RWPE2 (cell line): ENCODE results near the gene STARD5.

Experiments
- ATAC-seq: fragments of 200-7000 bp; cut with Tn5 transposase; 3 replicates; pipeline ENCODE4 v1.9.1; 2021; ENCODE audit warnings: low read depth
- DNase-seq: peaks from one replicate; pipeline ENCODE4 v3.0.0-alpha.2; 2020; ENCODE audit warnings: low spot score
- H3K27ac ChIP-seq: fragments of 450-650 bp; 2 replicates; pipeline ENCODE4 v1.5.1; 2017; ENCODE audit warnings: mild to moderate bottlenecking; ENCODE audit not compliant: poor library complexity, severe bottlenecking
- H3K27me3 ChIP-seq: fragments of 250-450 bp; sonication (Bioruptor Pico); 2 replicates; pipeline ENCODE4 v1.5.1; 2021; ENCODE audit warnings: mild to moderate bottlenecking, moderate library complexity; ENCODE audit not compliant: insufficient read depth, poor library complexity, severe bottlenecking
- H3K36me3 ChIP-seq: fragments of 250-450 bp; sonication (Bioruptor Pico); 2 replicates; pipeline ENCODE4 v1.5.1; 2020; ENCODE audit warnings: low read depth, mild to moderate bottlenecking, moderate library complexity
- H3K4me1 ChIP-seq: fragments of 250-450 bp; sonication (Bioruptor Pico); 2 replicates; pipeline ENCODE4 v1.5.1; 2021; ENCODE audit warnings: mild to moderate bottlenecking, moderate library complexity; ENCODE audit not compliant: insufficient read depth, poor library complexity, severe bottlenecking
- H3K4me3 ChIP-seq: fragments of 250-450 bp; sonication (Bioruptor Pico); 2 replicates; pipeline ENCODE4 v1.5.1; 2021; ENCODE audit warnings: mild to moderate bottlenecking, moderate library complexity; ENCODE audit not compliant: severe bottlenecking
- H3K9me3 ChIP-seq: fragments of 250-450 bp; sonication (Bioruptor Pico); 2 replicates; pipeline ENCODE4 v1.5.1; 2021; ENCODE audit warnings: mild to moderate bottlenecking, moderate library complexity; ENCODE audit not compliant: severe bottlenecking
- TF ChIP-seq, protein P1 (sequence below): fragments of 450-650 bp; IDR thresholded peaks from one replicate; pipeline ENCODE4 v1.5.1; 2017; ENCODE audit warnings: mild to moderate bottlenecking, moderate library complexity; ENCODE audit not compliant: poor library complexity, severe bottlenecking

STARD5 gene

DNA sequence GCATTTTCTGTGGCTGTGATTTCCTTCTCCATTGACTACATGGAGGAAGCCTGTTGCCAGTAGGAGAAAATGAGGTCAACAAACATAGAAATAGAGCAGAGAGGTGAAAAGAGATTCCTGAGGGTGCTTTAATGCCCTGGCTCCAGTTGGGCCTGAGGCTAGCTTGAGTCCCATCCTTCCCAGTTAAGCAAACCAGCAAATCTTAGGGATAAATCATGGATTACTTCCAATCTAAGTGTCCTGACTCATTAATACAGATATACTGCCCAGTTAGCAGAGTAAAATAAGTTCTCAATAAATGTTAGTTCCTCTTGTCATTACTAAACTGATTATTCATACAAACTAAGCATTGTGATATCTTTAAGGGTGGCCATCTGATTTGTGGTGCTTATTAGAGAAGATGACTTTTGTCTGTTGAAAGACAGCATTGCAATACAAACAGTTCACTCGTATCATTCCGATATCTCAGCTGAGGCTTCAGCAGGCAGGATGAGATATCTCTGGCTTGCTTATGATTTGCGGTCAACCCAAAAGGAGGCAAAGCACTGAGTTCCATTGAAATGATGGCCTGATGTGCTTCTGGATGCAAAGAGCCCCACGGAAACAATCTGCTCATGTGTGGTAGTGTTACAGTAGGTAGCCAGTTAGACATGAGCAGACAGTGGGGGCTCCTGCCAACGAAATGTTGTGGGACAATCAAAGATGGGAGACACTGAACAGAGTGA lies 6.6 kb upstream of the STARD5 start:
- H3K9me3 ChIP-seq, result no peaks in the 10 kb centered on the region
- no peaks in the 10 kb centered on the region for H3K4me1 ChIP-seq
- H3K4me3 ChIP-seq, result no peak overlapping the region
- H3K36me3 ChIP-seq, result no peaks in the 10 kb centered on the region
- no peak for ATAC-seq
- DNase-seq, result no peak
- TF ChIP-seq, protein P1, sequence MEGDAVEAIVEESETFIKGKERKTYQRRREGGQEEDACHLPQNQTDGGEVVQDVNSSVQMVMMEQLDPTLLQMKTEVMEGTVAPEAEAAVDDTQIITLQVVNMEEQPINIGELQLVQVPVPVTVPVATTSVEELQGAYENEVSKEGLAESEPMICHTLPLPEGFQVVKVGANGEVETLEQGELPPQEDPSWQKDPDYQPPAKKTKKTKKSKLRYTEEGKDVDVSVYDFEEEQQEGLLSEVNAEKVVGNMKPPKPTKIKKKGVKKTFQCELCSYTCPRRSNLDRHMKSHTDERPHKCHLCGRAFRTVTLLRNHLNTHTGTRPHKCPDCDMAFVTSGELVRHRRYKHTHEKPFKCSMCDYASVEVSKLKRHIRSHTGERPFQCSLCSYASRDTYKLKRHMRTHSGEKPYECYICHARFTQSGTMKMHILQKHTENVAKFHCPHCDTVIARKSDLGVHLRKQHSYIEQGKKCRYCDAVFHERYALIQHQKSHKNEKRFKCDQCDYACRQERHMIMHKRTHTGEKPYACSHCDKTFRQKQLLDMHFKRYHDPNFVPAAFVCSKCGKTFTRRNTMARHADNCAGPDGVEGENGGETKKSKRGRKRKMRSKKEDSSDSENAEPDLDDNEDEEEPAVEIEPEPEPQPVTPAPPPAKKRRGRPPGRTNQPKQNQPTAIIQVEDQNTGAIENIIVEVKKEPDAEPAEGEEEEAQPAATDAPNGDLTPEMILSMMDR, result no peak
- no peaks in the 10 kb centered on the region for H3K27me3 ChIP-seq
- no peak overlapping the region for H3K27ac ChIP-seq

DNA sequence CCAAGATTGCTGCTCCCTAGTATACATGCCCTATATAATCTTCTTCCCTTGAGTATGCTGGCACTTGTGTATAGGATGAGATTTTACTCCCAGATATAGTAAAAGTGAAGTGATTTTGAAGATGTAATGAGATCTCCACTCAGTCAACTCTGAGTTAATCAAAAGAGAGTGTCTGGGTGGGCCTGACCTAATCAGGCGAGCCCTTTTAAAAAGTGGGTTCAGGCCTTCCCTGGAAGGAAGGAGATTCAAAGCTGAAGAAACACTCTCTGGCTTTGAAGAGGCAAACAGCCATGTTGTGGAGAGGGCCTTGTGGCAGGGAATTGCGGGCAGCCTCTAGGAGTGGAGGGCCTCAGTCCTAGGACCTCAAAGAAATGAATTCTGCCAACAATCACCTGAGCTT lies 5.5 kb upstream of the STARD5 start:
- ATAC-seq (no peak), DNase-seq (no peak)
- H3K4me3 ChIP-seq, result no peak overlapping the region
- H3K36me3 ChIP-seq, result no peaks in the 10 kb centered on the region
- no peak overlapping the region for H3K27ac ChIP-seq
- H3K9me3 ChIP-seq, result no peaks in the 10 kb centered on the region
- H3K4me1 ChIP-seq, result peaks cover 2% of the 10 kb centered on the region
- no peaks in the 10 kb centered on the region for H3K27me3 ChIP-seq
- TF ChIP-seq, protein P1, result no peak

DNA sequence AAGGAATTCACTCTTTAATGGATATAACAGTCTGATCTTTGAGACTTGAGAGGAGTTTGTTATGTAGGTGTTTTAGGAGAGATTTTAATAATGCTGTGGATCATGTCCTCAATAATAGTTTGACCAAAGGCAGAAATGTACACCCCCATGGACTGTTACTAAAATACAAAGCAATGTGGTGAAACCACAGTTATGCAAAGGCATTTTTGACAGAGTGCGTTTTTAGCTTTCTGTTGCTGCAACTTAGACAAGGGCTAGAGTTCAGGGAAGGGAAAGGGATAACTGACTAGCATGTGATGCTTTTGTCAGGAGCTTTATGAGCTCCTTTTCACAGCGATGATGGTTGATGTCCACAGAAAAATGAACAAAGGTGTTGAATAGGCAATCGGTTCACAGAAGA lies 3.6 kb upstream of the STARD5 start:
- Histone ChIP-seq H3K36me3 (peaks cover under 1% of the 10 kb centered on the region; the same call in 1 of the 2 replicates), H3K27me3 (no peaks in the 10 kb centered on the region), H3K4me3 (no peak overlapping the region), H3K4me1 (peaks cover 3% of the 10 kb centered on the region), H3K9me3 (no peaks in the 10 kb centered on the region), H3K27ac (no peak overlapping the region)
- ATAC-seq (no peak), DNase-seq (no peak)
- TF ChIP-seq, protein P1, result no peak

DNA sequence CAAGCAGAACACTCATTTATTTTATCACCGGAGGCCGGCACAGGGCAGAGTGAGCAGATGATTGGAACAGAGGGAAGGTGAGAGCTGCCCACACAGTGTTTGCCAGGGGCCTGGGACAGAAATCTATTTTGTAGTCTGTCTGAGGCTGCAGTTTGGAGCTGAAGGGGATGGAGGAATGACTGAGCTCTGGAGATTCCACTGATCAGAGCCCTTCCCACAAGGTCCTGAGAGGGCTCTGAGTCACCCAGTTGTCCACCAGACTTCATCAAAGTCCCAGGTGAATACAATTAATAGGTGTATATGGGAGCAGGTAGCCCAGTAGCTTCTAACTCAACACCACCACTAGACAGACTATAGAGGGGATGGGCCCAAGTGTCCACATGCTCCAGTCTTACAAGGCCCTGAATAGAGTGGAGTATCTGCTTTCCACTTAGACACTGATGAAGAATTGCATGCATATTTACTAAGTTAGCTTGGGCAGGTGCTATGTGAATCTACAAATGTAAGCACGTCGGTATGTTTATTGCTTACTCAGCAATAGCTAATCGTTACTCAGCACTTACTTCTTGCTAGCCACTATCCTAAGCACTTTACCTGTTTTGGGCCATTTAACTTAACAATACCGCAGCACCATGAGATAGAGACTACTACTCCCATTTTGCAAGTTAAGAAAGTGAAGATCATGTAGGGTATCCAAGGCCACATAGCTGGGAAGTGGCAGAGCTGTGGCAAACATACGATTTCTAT lies 2.7 kb upstream of the STARD5 start:
- TF ChIP-seq, protein P1, result no peak
- H3K4me1 ChIP-seq, result peaks cover 6% of the 10 kb centered on the region
- peaks cover 9% of the 10 kb centered on the region for H3K36me3 ChIP-seq
- no peaks in the 10 kb centered on the region for H3K27me3 ChIP-seq
- H3K4me3 ChIP-seq, result no peak overlapping the region
- H3K27ac ChIP-seq, result no peak overlapping the region
- ATAC-seq (no peak), DNase-seq (no peak)
- no peaks in the 10 kb centered on the region for H3K9me3 ChIP-seq

DNA sequence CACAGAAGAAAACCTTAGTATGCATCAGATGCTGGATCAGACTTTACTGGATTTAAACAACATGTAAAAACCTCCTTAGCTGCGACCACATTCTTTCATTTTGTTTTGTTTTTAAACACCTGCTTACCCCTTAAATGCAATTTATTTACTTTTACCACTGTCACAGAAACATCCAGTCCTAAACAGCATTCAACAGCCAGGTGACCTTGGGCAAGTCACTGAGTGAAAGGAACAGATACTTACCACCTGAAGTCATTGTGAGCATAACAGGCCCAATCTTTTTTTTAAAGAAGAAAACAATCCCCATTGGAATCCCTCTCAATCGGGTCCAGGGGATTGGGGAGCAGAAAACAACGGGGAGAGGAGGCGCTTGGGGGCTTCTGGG lies 390 bp downstream of the STARD5 start:
- Histone ChIP-seq H3K4me1 (peaks cover 6% of the 10 kb centered on the region), H3K27me3 (no peaks in the 10 kb centered on the region), H3K9me3 (no peaks in the 10 kb centered on the region), H3K27ac (peak overlapping the region; percentile 51), H3K36me3 (peaks cover 32% of the 10 kb centered on the region), H3K4me3 (peak overlapping the region; percentile 45)
- ATAC-seq (peak; percentile 0; the same call in 1 of the 3 replicates), DNase-seq (no peak)
- TF ChIP-seq, protein P1, result no peak
